Gastroesophageal sphincter (tissue), 3 donors: ENCODE results near the gene PRKCQ.

Experiments used
- CTCF ChIP-seq, 4 experiments: fragments of 200-600 bp in 2 of 4; fragments of 450-650 bp in 2 of 4; sonication (generic) in 1 of 4; IDR thresholded peaks; one replicate each; pipeline ENCODE4 v1.5.1; 2017 to 2019; ENCODE audit warnings: antibody characterized with exemption in 4 of 4, mild to moderate bottlenecking in 2 of 4, moderate library complexity in 2 of 4
- POLR2A ChIP-seq, 2 donors: fragments of 450-650 bp; IDR thresholded peaks; one replicate each; pipeline ENCODE4 v1.6.1; 2017; ENCODE audit warnings: antibody characterized with exemption in 2 of 2, mild to moderate bottlenecking in 2 of 2, moderate library complexity in 1 of 2
- POLR2AphosphoS5 ChIP-seq: sonication (generic); formaldehyde crosslinking; IDR thresholded peaks from one replicate; pipeline ENCODE4 v1.6.1; 2017; ENCODE audit warnings: antibody characterized with exemption

- TF ChIP-seq CTCF (IDR thresholded peaks at IDR 0.05), result no peak
- TF ChIP-seq POLR2A (IDR thresholded peaks at IDR 0.05), result no peak
- TF ChIP-seq POLR2AphosphoS5, result no peak
These were observed 189.7 kb downstream of the PRKCQ start for GRCh38 chr10:6390213-6390845.
